Stimulated activated CD4-positive, alpha-beta T cell treated with anti-CD3 and anti-CD28 coated beads, Interleukin-1b, Interleukin-23, amount 100 ng/mL, for 4 hours (primary cell): ENCODE results near the gene ZSWIM4.
A peak's percentile ranks its signal among the peaks of the same experiment; 100 is the strongest.

ENCODE experiments used
- DNase-seq, 2 donors: peaks; one replicate each; pipeline ENCODE4 v3.0.0-alpha.2; 2020; ENCODE audit warnings: low read depth in 2 of 2

Gene ZSWIM4

GRCh38 chr19:13808856-13809255 lies 13.6 kb downstream of the ZSWIM4 start:
- DNase-seq: no peak

DNA sequence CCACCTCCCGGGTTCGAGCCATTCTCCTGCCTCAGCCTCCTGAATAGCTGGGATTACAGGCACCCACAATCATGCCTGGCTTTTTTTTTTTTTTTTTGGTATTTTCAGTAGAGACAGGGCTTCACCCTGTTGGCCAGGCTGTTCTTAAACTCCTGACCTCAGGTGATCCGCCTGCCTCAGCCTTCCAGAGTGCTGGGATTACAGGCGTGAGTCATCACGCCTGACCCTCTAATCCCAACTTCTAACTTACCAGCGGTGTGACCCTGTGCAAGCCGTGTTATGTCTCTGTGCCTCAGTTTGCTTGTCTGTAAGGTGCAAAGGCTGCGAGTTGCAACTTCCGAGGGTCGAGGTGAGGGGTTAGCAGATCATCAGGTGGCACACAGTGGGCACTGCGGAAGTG lies 17.3 kb downstream of the ZSWIM4 start:
- DNase-seq: no peak

GRCh38 chr19:13813147-13813546 lies 17.9 kb downstream of the ZSWIM4 start:
- no peak for DNase-seq

- DNase-seq: no peak
These were observed 19.3 kb downstream of the ZSWIM4 start for GRCh38 chr19:13814550-13814949.

GRCh38 chr19:13817018-13817614 lies 21.9 kb downstream of the ZSWIM4 start:
- no peak for DNase-seq

GRCh38 chr19:13817615-13818371 lies 22.6 kb downstream of the ZSWIM4 start:
- no peak for DNase-seq

DNA sequence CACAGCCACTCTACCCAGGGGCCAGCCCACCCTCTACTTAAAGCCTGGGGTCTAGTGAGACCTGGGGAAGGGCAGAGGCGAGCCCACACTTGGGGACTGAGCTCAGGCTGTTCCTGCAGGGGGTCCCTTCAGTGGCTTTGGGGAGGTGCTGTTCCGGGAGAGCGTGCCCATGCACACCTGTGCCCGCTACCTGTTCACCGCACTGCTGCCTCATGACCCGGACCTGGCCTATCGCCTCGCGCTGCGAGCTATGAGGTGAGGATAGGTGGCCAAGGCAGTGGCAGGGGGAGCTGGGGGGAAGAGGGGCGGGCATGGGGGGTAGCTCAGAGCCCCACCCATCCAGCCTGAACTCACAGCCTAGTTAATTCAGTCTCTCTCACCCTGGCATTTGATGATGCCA lies 24.0 kb downstream of the ZSWIM4 start:
- DNase-seq: no peak

- DNase-seq: no peak
These were observed 26.0 kb downstream of the ZSWIM4 start for GRCh38 chr19:13821292-13821691.

GRCh38 chr19:13823256-13823655 lies 28.0 kb downstream of the ZSWIM4 start:
- DNase-seq: no peak

GRCh38 chr19:13823901-13824300 lies 28.7 kb downstream of the ZSWIM4 start:
- no peak for DNase-seq

DNA sequence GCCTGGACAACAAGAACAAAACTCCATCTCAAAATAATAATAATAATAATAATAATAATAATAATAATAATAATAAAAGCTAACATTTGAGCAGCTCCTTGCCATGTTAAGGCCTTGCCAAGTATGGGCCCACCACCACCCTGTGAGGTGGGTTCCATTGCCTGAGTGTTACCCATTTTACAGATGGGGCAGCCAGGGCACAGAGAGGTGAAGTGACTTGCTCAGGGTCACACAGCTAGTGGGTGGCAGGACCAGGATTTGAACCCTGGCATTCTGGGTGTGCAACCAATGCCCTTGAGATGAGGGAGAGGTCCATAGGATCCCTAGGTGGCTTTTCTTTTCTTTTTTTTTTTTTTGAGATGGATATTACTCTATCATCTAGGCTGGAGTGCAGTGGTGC lies 29.5 kb downstream of the ZSWIM4 start:
- DNase-seq: no peak

GRCh38 chr19:13825489-13826441 lies 30.5 kb downstream of the ZSWIM4 start:
- no peak for DNase-seq

- DNase-seq: no peak
These were observed 31.5 kb downstream of the ZSWIM4 start for GRCh38 chr19:13826652-13827235.

- DNase-seq: no peak
These were observed 32.4 kb downstream of the ZSWIM4 start for GRCh38 chr19:13827656-13828055.

GRCh38 chr19:13830114-13830740 lies 35.0 kb downstream of the ZSWIM4 start:
- DNase-seq: no peak

DNA sequence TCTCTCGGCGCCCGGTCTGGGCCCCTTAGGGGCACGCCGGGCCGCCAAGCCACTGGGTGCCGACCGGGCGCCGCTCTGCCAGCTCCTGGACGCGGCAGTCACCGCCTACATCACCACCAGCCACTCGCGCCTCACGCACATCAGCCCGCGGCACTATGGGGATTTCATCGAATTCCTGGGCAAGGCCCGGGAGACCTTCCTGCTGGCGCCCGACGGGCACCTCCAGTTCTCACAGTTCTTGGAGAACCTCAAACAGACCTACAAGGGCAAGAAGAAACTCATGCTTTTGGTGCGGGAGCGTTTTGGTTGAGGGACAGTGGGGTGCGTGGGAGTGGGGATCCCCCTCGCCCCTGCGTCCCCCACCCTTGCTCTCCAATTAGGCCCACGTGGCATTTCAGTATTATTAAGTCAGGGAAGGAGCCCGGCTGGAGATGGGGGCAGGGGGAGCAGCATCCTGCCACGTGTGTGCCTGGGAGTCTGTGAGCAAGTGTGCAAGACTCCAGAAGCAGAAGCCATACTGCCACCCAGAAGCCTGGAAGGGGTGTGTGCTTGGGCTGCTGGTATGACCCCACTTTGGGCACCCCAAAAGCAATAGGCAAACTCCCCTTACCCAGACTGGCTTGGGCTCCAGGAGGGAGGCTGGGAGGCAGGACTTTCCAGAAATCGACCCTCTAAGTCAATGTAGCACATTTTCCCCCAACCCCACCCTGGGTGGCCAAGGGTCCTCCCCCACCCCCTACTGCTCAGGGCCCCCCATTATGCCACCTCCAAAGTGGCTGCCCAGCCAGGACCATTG lies 35.7 kb downstream of the ZSWIM4 start:
- DNase-seq: no peak

DNA sequence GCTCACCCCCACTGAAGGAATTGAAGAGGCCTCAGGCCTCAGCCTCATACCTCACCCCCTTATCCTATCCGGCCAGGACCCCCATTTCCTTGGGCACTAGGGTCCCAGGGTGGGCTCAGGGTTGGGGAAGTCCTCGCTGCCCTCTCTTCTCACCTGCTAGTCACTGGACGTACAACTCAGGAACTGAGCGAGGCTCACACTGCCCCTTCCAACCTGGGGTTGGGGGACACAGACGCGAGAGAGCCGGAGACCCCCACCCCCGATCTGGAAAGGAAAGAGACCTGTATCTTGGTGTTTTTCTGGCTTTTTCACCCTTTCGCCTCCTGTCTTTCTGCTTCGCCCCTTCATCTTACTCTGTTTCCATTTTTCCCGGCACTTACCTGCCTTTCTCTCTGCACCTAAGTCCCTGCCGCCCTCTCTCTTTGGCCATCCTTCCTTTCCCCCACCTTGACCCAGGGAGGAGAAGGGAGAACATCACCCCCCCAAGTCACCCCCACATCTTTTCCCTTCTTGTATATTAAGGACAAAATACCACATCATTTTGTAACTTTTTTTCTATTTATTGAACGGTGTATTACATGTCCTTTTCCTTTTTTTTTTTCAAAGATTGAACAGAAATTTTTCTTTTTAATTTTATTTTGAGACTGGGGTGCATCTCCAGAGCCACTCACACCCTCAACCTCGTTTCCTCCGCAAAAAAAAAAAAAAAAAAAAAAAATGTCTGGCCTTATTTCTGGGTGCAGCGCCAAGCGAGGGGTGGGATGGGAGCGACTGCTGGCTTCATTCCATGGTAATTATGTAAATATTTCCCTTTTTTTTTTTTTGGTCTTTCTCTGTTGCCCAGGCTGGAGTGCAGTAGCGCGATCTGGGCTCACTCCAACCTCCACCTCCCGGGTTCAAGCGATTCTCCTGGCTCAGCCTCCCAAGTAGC lies 36.6 kb downstream of the ZSWIM4 start:
- DNase-seq: no peak

DNA sequence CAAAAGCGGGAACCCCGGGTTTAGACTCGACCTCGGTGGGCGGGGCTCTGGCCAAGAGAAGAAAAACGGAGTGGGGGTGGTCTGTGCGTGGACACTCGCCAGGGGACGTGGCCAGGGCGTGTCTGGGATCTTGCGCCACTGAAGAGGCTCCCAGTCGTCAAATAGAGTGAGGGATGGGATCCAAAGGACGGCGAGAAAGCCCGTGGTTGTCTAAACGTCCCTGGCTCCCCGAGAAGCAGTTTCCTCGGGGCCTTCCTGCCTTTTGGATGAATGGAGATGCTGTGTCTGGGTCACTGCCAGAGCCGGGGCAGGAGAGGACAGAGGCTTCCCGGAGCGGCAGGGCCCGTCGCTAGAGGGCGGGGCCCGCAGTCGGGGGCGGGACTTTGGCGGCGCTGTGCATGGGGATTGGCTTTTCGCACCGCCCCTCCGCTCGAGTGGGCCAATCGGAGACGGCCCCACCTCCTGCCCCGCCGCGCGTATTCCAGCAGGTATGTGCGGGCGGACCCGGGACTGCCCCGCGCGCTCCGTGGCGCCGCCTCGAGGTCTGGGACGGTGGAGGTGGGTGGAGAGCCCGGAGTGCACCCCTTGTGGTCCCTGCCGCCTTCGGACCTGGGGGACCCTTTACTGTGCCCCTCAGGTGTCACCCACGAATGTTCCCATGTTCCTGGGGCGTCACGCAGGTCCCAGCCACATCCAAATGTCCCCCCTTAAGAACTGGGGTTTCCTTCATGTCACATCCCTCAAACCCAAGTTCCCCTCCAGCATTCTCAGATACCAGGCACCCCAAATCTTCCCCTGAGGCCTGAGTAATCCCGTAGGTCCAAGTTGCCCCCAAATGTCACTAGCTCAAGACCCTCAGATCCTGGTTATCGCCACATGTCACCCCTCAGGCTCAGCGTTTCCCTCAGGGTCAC lies 38.3 kb downstream of the ZSWIM4 start:
- DNase-seq: peak; percentile 88 to 94
